Measurements from ENCODE around the gene PCDHGB2.
A peak's percentile ranks its signal among the peaks of the same experiment; 100 is the strongest.
"Not testable (repeated sequence)": the region's sequence is repeated elsewhere in the genome, so short reads cannot be mapped to it uniquely, and the experiment has no call there.

The PCDHGB2 gene

GRCh38 chr5:141407790-141408505, 48.2 kb downstream of the PCDHGB2 start, which contains the start of gene PCDHGB6:
Gene PCDHGB6 (plus strand): TSS chr5:141408021. CDS start chr5:141408203, 182 bp downstream.
- H3K4me3 ChIP-seq: peak within 1 kb of the TSS in 4 of 7 experiments; percentile 11 to 21 (median 12)
- not testable (repeated sequence) for H3K27ac ChIP-seq

DNA sequence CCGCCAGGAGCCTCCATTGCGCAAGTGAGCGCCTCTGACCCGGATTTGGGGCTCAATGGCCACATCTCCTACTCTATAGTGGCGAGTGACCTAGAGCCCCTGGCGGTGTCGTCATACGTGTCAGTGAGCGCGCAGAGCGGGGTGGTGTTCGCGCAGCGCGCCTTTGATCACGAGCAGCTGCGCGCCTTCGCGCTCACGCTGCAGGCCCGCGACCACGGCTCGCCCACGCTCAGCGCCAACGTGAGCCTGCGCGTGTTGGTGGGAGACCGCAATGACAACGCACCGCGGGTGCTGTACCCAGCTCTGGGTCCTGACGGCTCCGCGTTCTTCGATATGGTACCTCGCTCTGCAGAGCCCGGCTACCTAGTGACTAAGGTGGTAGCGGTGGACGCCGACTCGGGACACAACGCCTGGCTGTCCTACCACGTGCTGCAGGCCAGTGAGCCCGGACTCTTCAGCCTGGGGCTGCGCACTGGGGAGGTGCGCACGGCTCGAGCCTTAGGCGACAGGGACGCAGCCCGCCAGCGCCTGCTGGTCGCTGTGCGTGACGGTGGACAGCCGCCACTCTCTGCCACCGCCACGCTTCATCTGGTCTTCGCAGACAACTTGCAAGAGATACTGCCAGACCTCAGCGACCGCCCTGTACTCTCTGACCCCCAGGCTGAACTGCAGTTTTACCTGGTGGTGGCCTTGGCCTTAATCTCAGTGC, 50.0 kb downstream of the PCDHGB2 start:
- no peak overlapping the region for H3K27ac ChIP-seq
- H3K4me3 ChIP-seq: no peak overlapping the region

GRCh38 chr5:141411575-141411974, 51.8 kb downstream of the PCDHGB2 start:
- H3K4me3 ChIP-seq: no peak overlapping the region
- H3K27ac ChIP-seq: no peak overlapping the region

Measured in skin epidermis (tissue), 12 donors.